Stimulated activated CD4-positive, alpha-beta T cell treated with anti-CD3 and anti-CD28 coated beads, Interleukin-1b, Interleukin-23, amount 100 ng/mL, for 48 hours (primary cell): ENCODE data around the gene ZDHHC7.
A peak's percentile ranks its signal among the peaks of the same experiment; 100 is the strongest.
"Not testable (repeated sequence)": the region's sequence is repeated elsewhere in the genome, so short reads cannot be mapped to it uniquely, and the experiment has no call there.

Experiments
- DNase-seq: peaks from one replicate; pipeline ENCODE4 v3.0.0-alpha.2; 2020

The ZDHHC7 gene, protein sequence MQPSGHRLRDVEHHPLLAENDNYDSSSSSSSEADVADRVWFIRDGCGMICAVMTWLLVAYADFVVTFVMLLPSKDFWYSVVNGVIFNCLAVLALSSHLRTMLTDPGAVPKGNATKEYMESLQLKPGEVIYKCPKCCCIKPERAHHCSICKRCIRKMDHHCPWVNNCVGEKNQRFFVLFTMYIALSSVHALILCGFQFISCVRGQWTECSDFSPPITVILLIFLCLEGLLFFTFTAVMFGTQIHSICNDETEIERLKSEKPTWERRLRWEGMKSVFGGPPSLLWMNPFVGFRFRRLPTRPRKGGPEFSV

DNA sequence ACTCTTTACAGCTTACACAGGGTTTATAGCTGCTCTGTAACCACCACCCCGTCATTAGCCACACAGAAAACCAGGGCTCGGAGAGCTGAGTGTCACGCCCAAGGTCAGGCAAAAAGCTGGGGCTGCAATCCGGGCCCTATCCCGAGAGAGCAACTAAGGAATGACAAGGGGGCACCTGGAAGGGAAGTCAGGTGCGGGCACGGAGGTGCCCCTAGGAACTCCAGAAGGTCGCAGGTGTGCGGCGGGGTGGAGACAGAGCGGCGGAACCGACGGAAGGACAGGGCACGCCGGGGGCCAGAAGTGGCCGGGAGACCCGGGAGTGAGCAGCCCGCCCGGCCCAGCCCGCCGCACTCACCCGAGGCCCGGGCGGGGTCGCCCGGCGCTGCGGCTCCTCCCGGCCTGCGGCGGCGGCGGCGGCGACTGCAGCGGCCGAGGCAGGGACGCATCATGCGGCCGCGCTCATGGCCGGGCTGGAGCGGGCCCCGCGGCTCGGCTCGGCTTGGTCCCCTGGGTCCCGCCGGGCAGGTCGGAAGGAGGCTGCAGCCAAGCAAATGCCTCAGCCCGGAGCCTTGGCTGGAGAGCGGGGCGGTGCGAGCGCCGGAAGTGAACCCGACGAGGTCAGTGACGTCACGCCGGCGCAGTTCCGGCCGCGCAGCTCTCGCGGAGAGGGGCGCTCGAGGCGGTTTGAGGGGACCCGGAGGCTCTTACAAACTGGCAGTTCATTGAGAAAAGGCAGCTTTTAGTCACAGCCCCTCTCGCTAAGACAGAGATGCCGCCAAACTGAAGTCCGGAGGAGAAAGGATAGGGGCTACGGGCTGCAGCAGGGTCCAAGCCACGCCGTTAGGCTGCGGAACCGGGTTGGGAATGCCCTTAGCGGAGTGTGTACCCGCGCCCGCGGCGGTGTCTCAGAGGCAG lies at the start of gene ZDHHC7:
ZDHHC7 (minus strand) TSS at position 605 of the 915 bp plus-strand sequence. CDS start 20,917 bp downstream, outside the sequence.
- peak; percentile 83 for DNase-seq

DNA sequence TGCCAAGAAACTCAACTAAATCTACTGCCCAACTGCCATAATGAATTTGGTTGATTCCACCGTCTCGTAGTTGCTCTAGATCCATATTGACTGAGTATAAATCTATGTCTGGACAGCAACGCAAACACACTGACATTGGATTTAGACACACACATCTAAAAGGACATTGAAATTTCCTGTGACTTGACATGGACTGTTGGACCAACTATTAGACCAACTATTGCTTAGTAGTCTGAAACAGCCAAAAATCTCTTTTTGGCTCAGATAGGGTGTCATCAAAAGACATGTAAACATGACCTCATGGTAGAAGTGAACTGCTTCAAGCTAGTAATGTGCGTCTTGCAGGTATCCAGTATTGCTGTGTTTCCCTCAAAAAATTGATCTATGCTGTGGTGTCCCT lies 47.6 kb upstream of the ZDHHC7 start:
- DNase-seq: no peak

GRCh38 chr16:85057948-85058347 lies 46.6 kb upstream of the ZDHHC7 start:
- no peak for DNase-seq

DNA sequence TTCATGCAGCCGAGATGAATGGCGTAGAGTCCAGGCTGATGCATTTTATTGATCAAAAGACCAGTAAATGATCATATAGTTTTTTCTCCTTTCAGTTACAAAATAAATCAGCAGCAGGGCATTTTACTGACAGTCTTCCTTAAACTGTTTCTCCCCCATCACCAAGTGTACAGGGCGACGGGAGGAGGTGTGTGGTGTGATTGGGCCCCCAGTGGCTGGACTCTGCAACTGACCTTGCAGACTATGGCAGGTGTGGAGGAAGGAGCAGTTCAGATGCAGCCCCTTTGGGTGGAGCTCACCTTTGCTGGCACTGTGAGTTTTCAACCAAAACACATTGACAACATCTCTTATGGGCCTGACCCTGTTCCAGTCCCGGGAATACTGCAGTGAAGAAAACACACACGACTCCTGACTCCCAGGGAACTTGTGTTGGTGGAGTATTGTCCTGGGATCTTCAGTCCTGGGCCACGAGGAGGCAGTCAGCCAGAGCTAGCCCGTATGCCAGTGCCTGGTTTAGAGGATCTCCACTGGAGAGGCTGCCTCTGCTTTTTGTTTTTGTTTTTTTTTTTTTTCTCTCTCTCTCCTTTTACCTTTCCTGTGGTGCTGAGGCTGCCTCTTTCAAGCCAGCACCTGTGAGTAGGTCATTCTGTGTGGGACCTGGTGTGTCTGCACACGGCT lies 46.0 kb upstream of the ZDHHC7 start:
- peak; percentile 11 for DNase-seq

DNA sequence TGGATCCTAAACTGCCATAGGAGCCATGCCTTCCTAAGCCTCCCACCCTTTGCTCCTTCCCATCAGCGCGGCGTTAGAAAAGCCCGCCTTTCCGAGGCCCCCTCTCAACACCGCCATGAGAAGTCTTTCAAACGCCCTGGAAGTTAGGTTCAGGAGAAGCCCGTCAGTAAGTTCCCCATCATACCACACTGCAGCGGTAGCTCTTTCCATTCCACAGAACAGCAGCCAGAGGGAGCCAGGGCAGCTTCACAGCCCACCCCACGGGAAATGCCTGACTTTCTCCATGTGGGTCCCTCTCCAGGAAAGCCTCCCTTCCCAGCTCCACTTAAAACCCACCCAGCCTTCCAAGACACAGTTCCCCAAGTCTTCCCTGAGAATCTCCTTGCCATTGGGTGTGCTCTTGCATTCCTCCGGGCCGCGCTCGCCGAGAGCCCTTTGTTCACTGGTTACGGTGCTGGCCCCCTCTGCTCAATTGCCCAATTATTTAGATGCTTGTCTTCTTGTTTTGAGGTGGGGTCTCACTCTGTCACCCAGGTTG lies 44.9 kb upstream of the ZDHHC7 start:
- no peak for DNase-seq

DNA sequence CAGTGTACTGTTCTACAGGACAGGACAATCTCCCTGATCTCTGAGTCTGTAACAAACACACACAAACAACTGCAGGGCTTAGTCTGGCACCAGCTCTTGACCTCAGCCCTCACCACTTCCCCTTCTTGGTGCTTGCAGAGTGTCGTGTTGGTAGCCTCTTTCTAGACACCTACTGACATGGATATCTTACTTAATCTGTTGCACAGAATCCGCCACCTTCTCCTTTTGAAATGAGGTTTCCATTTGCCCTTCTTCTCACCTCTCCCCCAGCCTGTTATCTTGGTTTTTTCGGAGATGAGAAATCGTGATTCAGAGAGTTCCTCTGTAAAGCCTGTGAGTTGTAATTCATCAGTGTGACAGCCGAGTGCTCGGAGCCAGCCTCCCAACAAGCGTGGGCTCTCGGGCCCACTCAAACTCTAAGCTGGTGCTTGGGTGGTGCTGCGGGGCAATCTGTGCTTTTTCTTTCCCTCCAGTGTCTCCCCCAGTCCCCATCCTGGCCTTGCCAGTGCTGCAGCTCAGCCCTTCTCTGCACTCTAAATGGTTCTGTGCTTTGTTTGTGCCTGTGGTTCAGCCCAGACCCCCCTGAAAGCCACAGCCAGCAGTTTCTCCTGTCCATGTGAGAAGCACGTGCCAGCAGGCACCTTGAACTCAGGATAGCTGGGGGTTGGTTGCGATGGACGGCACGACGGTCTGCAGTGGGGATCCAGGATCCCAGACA lies 44.3 kb upstream of the ZDHHC7 start:
- DNase-seq: peak; percentile 75

GRCh38 chr16:85054948-85055492 lies 43.7 kb upstream of the ZDHHC7 start:
- no peak for DNase-seq

GRCh38 chr16:85054321-85054720 lies 43.0 kb upstream of the ZDHHC7 start:
- DNase-seq: not testable (repeated sequence)

DNA sequence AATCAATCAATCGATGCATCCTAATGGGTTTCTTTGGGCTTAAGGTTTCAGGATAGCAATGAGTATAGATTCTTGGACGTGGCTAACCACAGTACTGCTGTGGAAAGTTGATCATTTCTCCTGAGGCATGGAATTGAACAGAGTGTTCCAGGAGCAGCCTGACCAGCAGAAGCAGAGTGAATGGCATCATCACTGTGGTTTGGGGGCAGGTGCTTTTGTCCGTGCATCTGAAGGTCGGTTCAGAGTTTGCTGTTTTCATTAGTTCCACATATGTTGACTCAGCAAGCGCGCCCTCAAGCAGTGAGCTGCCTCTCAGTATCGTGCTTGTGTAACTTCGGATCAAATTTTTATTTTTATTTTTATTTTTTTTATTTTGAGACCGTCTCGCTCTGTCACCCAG lies 41.2 kb upstream of the ZDHHC7 start:
- no peak for DNase-seq

DNA sequence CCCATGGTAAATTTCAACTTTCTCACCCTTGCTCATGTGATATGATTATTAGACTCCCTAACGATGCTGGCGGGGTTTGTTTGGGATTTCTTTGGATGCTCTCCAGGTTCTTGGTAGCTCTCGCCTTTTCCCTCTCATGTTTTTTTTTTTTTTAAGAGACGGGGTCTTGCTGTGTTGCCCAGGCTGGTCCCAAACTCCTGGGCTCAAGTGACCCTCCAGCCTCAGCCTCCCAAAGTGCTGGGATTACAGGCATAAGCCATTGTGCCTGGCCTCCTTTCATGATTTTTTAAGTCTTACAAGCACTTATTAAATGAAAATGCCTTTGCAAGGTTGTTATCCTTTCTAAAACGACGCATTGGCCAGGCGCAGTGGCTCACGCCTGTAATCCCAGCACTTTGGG lies 40.3 kb upstream of the ZDHHC7 start:
- DNase-seq: no peak

GRCh38 chr16:85051067-85051581 lies 39.8 kb upstream of the ZDHHC7 start:
- DNase-seq: no peak

- DNase-seq: no peak
Observed at GRCh38 chr16:85049706-85050305, 38.5 kb upstream of the ZDHHC7 start.

GRCh38 chr16:85048921-85049562 lies 37.7 kb upstream of the ZDHHC7 start:
- no peak for DNase-seq

GRCh38 chr16:85047867-85048455 lies 36.6 kb upstream of the ZDHHC7 start:
- no peak for DNase-seq

DNA sequence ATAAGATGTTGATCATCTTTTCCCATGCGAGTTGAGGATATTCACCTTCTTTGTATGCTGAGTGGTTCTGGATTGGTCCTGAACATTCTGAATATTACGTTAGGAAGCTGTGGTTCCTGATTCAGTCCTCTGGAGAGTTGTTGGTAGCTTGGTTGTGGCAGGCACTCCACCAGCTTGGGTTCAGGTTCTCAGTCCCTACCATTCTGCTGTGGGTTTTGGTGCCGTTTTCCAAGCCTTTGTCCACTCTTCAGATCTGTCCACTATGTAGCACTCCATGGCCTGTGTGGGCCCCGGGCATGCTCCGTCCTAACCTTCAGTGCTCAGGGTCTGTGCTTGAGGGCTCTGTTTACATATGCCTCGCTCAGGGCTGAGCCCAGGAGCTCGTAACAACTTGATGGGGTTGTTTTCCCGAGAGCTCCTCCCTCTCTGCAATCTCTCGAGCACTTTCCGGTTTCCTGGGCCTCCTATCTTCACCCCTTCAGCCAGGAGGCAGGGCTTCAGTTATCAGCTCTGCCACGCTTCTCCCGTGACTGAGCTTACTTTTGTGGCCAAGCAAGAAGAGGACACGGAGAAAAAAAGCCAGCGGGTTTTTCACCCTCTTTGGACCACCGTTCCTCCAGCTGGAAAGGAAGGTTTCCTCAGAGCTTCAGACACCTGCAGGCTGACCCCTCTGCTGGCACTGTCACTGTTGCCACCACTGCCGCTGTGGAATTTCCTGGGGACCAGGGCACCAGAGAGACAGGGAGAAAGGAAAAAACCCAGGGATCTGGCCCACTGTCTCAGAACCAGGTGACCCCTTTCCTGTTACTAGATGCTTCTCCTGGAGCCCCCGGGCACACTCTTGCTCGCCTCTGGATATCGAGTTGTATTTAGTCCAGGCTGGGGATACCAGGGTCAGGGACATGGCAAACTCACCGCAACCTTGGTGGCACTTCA lies 35.9 kb upstream of the ZDHHC7 start:
- no peak for DNase-seq

DNA sequence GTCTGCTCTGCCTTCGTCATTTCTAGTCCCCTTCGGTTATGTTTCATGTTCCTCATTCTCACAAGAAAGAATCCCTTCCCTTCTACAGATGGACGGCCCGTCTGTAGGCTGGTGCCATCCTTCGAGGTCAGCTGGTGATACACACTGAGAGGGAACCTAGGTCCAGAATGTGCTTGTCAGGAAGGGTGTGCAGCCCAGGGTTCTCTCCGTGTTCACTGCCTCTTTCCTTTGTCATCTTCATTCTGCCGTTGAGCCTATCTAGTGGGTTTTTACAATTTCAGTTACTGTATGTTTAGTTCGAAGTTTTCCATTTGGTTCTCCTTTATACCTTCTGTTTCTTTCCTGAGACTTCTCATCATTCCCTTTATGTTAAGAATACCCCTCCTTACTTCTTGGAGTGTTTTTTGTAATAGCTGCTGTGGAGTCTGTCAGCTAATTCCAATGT lies 35.2 kb upstream of the ZDHHC7 start:
- no peak for DNase-seq

- no peak for DNase-seq
Observed at GRCh38 chr16:85045641-85046471, 34.5 kb upstream of the ZDHHC7 start.

- DNase-seq: no peak
Observed at GRCh38 chr16:85045077-85045476, 33.7 kb upstream of the ZDHHC7 start.
